LNCAP (cell line): ENCODE results near the gene RDH11.

ENCODE experiments used
- CTCF ChIP-seq: fragments of 450-650 bp; IDR thresholded peaks from 2 replicates; pipeline ENCODE4 v1.5.1; 2017; ENCODE audit warnings: mild to moderate bottlenecking

Gene RDH11

GRCh38 chr14:67641902-67642749, 53.4 kb downstream of the RDH11 start:
- TF ChIP-seq CTCF: no peak

GRCh38 chr14:67641480-67641879, 54.1 kb downstream of the RDH11 start:
- no peak for TF ChIP-seq CTCF

- no peak for TF ChIP-seq CTCF
Measured at GRCh38 chr14:67638642-67639041, 56.9 kb downstream of the RDH11 start.

- TF ChIP-seq CTCF: no peak
Measured at GRCh38 chr14:67636361-67636919, 59.1 kb downstream of the RDH11 start.

GRCh38 chr14:67633451-67634147, 62.0 kb downstream of the RDH11 start:
- TF ChIP-seq CTCF: no peak

- no peak for TF ChIP-seq CTCF
Measured at GRCh38 chr14:67630938-67631337, 64.6 kb downstream of the RDH11 start.

- no peak for TF ChIP-seq CTCF
Measured at GRCh38 chr14:67630186-67630585, 65.4 kb downstream of the RDH11 start.
